ENCODE measurements around the gene STK32B.

- TF ChIP-seq, protein P1, sequence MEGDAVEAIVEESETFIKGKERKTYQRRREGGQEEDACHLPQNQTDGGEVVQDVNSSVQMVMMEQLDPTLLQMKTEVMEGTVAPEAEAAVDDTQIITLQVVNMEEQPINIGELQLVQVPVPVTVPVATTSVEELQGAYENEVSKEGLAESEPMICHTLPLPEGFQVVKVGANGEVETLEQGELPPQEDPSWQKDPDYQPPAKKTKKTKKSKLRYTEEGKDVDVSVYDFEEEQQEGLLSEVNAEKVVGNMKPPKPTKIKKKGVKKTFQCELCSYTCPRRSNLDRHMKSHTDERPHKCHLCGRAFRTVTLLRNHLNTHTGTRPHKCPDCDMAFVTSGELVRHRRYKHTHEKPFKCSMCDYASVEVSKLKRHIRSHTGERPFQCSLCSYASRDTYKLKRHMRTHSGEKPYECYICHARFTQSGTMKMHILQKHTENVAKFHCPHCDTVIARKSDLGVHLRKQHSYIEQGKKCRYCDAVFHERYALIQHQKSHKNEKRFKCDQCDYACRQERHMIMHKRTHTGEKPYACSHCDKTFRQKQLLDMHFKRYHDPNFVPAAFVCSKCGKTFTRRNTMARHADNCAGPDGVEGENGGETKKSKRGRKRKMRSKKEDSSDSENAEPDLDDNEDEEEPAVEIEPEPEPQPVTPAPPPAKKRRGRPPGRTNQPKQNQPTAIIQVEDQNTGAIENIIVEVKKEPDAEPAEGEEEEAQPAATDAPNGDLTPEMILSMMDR (IDR thresholded peaks at IDR 0.05) = peak; percentile 65
- TF ChIP-seq ELK1 (IDR thresholded peaks at IDR 0.05; ENCODE audit: low read depth, low read length) (no peak), CHD2 (IDR thresholded peaks at IDR 0.05; ENCODE audit: low read length, partially characterized antibody) (no peak), POLR2A (IDR thresholded peaks at IDR 0.05; ENCODE audit: low read length) (no peak), RCOR1 (IDR thresholded peaks at IDR 0.05; ENCODE audit: low read depth, low read length) (no peak), RAD21 (conservative IDR thresholded peaks at IDR 0.05 in 1 of 2, IDR thresholded peaks at IDR 0.05 in 1 of 2) (peak; percentile 90 to 91), JUNB (IDR thresholded peaks at IDR 0.05) (no peak), JUN (IDR thresholded peaks at IDR 0.05) (no peak), EP300 (IDR thresholded peaks at IDR 0.05) (no peak), SREBF2 (IDR thresholded peaks at IDR 0.05) (no peak), TP53 (CRISPR knock-in tag; IDR thresholded peaks at IDR 0.05) (no peak)
Measured at GRCh38 chr4:5050520-5051277, 581 bp upstream of the STK32B start.

Measured in A549 (cell line).